Psoas muscle (tissue), 8 donors: ENCODE results near the gene EFNA3. TPM values are rescaled to one million over a fixed set of nuclear protein-coding genes. Genes with fewer than 3 reads are reported as not detected.

Experiments used
- ATAC-seq, 4 donors: fragments of 200-7000 bp; cut with Tn5 transposase; one replicate each; pipeline ENCODE4 v1.9.1; 2020; ENCODE audit warnings: moderate library complexity in 3 of 4, mild to moderate bottlenecking in 2 of 4
- DNase-seq, 2 donors: peaks; one replicate each; pipeline ENCODE4 v3.0.0-alpha.2; 2020
- H3K27ac ChIP-seq: fragments of 200-600 bp; one replicate; pipeline ENCODE4 v1.8.0; 2022
- H3K27me3 ChIP-seq, 3 donors: fragments of 200-600 bp in 1 of 3; one replicate each; pipeline versions ENCODE4 v1.6.1 to v1.8.0; 2013 to 2022; ENCODE audit warnings: low read length in 2 of 3, mild to moderate bottlenecking in 2 of 3, moderate library complexity in 1 of 3; ENCODE audit not compliant: insufficient read depth in 3 of 3
- H3K36me3 ChIP-seq, 2 donors: fragments of 200-600 bp in 1 of 2; one replicate each; pipeline versions ENCODE4 v1.6.1 to v1.8.0; 2013 to 2022; ENCODE audit warnings: low read depth in 1 of 2, mild to moderate bottlenecking in 1 of 2, moderate library complexity in 1 of 2; ENCODE audit not compliant: insufficient read depth in 1 of 2
- H3K4me1 ChIP-seq: fragments of 200-600 bp; one replicate; pipeline ENCODE4 v1.8.0; 2022
- H3K4me3 ChIP-seq: fragments of 200-600 bp; one replicate; pipeline ENCODE4 v1.8.0; 2022; ENCODE audit warnings: mild to moderate bottlenecking
- H3K9me3 ChIP-seq: fragments of 200-600 bp; one replicate; pipeline ENCODE4 v1.8.0; 2022
- CTCF ChIP-seq: fragments of 200-600 bp; IDR thresholded peaks from one replicate; pipeline ENCODE4 v1.8.0; 2022; ENCODE audit warnings: antibody characterized with exemption
- WGBS, 3 donors: extraction: QIAGEN DNeasy Blood & Tissue Kit; methylation state at CpG; one replicate each; pipeline versions ENCODE4 v1.1.6 to v1.1.7; 2013; 5-methylcytosine and 5-hydroxymethylcytosine counted together
- intact Hi-C, 2 donors: fragments of 100-400 bp; cut with DNase I; formaldehyde crosslinking; loops; one replicate each; pipeline versions ENCODE4 v1.11.0 to v1.14.2; 2022
- polyA plus RNA-seq, 3 donors: library from polyadenylated mRNA; stranded (reverse); fragments of 200-250 nt; gene quantifications; one replicate each; pipeline ENCODE4 v1.2.3, GENCODE V29; 2013
- total RNA-seq, 4 donors: library from RNA; stranded (reverse); fragmentation: NEBNext Ultra II Directional in 2 of 4; extraction: Animal tissue kit (Norgen Biotek cat#: 25700) in 2 of 4; gene quantifications; one replicate each; pipeline versions ENCODE4 v1.2.1 to v1.2.4, GENCODE V29; 2021 to 2023
- donor health status: healthy with polysubstance abuse.
- donor health status: DM: no; HTN: no; CAD: no; lungs with moderate emphysema.
- donor health status: Bipolar disorder and iron deficiency.
- donor health status: healthy.
- donor health status: DM: yes; HTN: yes; CAD: no.
- donor health status: DM: no; HTN: no; CAD: no.
- donor health status: DM: no; HTN: no; CAD: no.
- donor health status: DM: yes; HTN: yes; CAD: no.

Gene EFNA3
- total and polyA plus RNA-seq, 7 donors = 0.17 to 1.00 (median 0.48) TPM; not detected in 1

GRCh38 chr1:155064111-155064831 is 14.4 kb upstream of the EFNA3 start:
- no peak for DNase-seq

GRCh38 chr1:155064832-155065429 is 13.7 kb upstream of the EFNA3 start:
- 76 to 81% (median 76%) methylated on average over 5 of the region's 5 CpGs for WGBS, 3 donors
- no peak for TF ChIP-seq CTCF
- intact Hi-C loops = loop anchor here in 1 of 2 donors (5.0 to 10.0 kb wide), 2 partner anchors 113 to 400 kb away; no protein-coding TSS in a partner anchor
- Histone ChIP-seq H3K4me3 (no peak overlapping the region), H3K4me1 (peaks cover 19% of the 10 kb centered on the region), H3K36me3 (peaks cover 0 to 13% of the 10 kb centered on the region in 2 donors), H3K9me3 (no peaks in the 10 kb centered on the region), H3K27me3 (no peaks in the 10 kb centered on the region), H3K27ac (no peak overlapping the region)
- no peak for DNase-seq
- ATAC-seq = no peak

More at GRCh38 chr1:155064111-155064831, 14.4 kb upstream of the EFNA3 start:
- intact Hi-C loops = loop anchor here in 1 of 2 donors (5.0 to 10.0 kb wide), 2 partner anchors 112 to 399 kb away; no protein-coding TSS in a partner anchor
- no peak for TF ChIP-seq CTCF
- Histone ChIP-seq H3K9me3 (no peaks in the 10 kb centered on the region), H3K27me3 (no peaks in the 10 kb centered on the region), H3K4me1 (peaks cover 19% of the 10 kb centered on the region), H3K27ac (peak overlapping the region; percentile 65), H3K36me3 (peaks cover 0 to 18% of the 10 kb centered on the region in 2 donors), H3K4me3 (peak overlapping the region; percentile 97)
- peak; percentile 2 to 13 (median 4) for ATAC-seq
- WGBS, 3 donors = 14 to 15% (median 14%) methylated on average over 14 of the region's 14 CpGs

- no peak for ATAC-seq
- no peak for TF ChIP-seq CTCF
- Histone ChIP-seq H3K4me1 (peaks cover 28% of the 10 kb centered on the region), H3K36me3 (no peaks in the 10 kb centered on the region), H3K9me3 (no peaks in the 10 kb centered on the region), H3K27ac (no peak overlapping the region), H3K4me3 (no peak overlapping the region), H3K27me3 (no peaks in the 10 kb centered on the region)
- intact Hi-C loops = loop anchor here in 1 of 2 donors (10.0 kb wide), 1 partner anchor 402 kb away; no protein-coding TSS in a partner anchor
- DNase-seq = no peak
- 88 to 90% (median 89%) methylated on average over 8 of the region's 8 CpGs for WGBS, 3 donors
These were observed 11.9 kb upstream of the EFNA3 start for GRCh38 chr1:155066777-155067176.

GRCh38 chr1:155068599-155068998 is 10.0 kb upstream of the EFNA3 start:
- ATAC-seq (no peak), DNase-seq (no peak)
- 90 to 94% (median 90%) methylated on average over 3 of the region's 3 CpGs for WGBS, 3 donors
- Histone ChIP-seq H3K36me3 (no peaks in the 10 kb centered on the region), H3K27ac (no peak overlapping the region), H3K27me3 (peaks cover 0 to under 1% (median 0%) of the 10 kb centered on the region in 3 donors), H3K4me3 (no peak overlapping the region), H3K4me1 (peaks cover 12% of the 10 kb centered on the region), H3K9me3 (no peaks in the 10 kb centered on the region)
- TF ChIP-seq CTCF = no peak
- intact Hi-C loops = loop anchor here in 1 of 2 donors (10.0 kb wide), 1 partner anchor 404 kb away; no protein-coding TSS in a partner anchor
